Epidermal melanocyte (primary cell): ENCODE measurements around the gene NAB2.

Experiments used
- DNase-seq: peaks from one replicate; pipeline ENCODE4 v3.0.0; 2011; ENCODE audit warnings: low spot score; ENCODE audit not compliant: insufficient read length

The NAB2 gene

DNA sequence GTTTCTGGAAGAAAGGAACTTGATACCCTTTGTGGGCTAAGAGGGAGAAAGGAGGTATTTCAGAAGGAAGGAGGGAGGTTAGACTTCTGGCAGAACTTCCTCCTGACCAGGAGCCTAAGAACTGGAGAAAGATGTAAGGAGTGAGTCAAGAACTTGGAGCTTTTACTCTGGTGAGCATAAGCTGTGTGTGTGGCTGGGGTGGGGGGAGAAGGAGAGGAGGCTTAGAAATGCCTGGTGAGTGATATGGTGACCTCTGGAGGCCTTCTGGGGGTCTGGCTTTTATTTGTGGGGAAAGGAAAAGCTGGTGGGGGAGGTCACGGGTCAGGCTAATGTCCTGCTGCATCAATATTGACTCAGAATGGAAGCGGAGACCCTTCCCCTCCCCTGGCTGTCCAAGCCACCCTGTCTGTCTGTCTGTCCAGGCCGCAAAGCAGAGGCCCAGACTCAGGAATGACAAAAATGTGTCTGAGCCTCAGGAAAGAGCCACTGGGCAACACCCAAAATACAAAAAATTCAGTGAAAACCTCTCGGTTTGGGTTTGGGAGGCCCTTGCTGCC lies 44.2 kb downstream of the NAB2 start:
- DNase-seq = no peak

DNA sequence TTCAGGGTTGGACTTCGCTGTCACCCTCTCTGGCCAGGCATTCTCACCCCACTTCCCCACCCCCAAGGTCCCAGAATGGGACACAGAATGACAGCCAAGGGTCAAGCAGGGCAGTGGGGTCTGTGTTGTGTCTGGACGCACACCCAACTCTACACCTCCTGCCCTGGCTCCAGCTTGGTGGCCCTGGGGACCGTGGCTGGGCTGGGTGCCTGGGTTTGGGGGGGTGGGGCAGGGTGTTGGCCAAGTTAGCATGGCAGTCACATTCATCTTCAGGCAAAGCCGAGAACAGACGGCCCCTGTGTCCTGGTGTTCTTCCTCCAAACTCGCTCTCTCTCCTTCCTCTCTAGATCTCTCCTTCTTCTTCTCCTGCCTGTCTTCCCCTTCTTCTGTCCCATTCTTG lies 45.0 kb downstream of the NAB2 start:
- no peak for DNase-seq

GRCh38 chr12:57134949-57135348 lies 46.0 kb downstream of the NAB2 start:
- no peak for DNase-seq

DNA sequence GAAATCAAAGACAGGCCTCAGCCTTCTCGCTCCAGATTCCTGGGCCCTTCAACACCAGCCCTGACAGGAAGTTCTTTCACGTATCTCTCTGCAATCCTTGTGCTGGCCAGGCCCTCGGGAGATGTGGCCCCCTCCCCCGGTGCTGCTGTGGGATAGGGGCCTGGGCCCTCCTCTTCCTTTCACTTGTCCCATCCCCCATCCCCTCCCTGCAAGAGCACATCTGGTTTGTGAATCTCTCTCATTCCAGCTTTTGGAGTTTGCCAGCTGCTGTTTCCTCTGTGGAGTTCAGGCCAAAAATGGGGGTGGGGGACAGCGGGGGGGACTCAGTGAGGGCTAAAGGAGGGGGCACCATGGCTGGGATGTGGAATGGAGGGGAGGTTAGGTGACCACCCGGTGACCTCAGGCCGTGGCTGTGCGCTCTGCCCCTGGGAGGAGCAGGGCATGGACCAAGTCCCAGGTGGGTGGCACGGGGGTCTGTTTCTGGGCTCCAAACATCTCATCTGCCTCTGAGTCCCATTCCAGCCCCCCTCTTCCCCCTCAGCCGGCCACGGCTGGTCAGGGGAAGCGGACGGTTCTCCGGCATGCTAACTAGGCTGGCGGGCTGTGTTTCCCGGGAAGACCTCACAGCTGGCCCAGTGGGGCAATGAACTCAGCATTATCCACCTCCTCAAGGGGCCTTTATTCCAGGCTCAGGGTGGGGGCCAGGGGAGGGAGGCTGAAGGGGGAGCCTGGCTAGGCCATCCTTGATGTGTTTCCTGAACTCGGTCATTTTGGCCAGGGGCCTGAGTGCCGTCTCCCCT lies 46.8 kb downstream of the NAB2 start:
- no peak for DNase-seq

GRCh38 chr12:57138526-57139272 lies 49.8 kb downstream of the NAB2 start:
- DNase-seq = no peak

GRCh38 chr12:57139796-57140649 lies 51.1 kb downstream of the NAB2 start:
- DNase-seq = no peak

- no peak for DNase-seq
These were observed 52.3 kb downstream of the NAB2 start for GRCh38 chr12:57141249-57141648.

- no peak for DNase-seq
These were observed 53.2 kb downstream of the NAB2 start for GRCh38 chr12:57142121-57142520.

DNA sequence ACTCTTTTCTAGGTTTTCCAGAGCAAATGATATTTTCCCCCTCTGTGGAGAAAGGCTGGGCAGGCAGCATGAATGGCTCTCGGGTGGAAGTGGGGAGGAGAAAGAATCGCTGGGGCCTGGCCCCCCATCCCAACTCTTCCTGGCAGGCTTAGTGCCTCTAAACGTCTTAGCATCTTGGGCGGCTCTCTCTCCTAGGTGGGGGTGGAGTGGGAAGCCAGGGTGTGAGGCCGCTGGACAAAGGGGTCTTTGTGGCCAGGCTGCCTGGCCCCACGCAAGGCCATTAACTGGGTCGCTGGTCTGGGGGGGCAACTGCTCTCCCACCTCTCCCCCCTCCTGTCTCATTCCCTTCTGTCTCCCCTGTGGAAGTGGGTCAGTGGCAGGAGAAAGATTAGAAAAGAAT lies 53.8 kb downstream of the NAB2 start:
- no peak for DNase-seq

DNA sequence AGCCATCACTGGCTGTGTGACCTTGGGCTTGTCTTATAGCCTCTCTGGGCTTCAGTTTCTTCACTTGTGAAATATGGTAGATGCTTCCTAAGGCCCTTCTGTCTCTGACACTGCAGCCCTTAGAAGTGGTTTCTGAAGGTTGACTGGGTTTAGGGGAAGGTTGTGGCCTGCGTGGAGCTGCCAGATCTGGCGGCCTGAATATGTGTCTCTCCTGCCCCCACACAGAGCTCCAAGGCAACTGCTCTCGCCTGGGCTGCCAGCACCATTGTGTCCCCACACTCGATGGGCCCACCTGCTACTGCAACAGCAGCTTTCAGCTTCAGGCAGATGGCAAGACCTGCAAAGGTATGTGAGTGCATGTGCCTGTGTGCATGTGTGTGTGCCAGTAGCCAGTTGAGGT lies 54.5 kb downstream of the NAB2 start:
- no peak for DNase-seq
